ENCODE results near the gene IQGAP1.

Gene IQGAP1

DNA sequence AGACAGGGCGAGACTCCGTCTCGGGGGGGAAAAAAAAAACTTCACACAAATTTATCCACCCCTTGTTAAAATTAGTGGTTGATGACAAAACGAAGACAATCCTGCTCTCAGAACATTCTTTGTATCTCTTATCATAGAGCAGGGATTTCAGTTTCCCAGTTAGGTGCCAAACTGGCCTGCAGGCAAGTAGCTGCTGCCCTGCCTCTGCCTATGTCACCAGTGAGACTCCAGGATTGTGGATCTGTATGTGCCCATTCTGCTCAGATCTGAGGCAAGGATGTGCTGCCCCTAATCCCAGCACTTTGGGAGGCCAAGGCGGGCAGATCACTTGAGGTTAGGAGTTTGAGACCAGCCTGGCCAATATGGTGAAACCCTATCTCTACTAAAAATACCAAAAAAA lies 54.4 kb downstream of the IQGAP1 start:
- FAIRE-seq, result no peak

DNA sequence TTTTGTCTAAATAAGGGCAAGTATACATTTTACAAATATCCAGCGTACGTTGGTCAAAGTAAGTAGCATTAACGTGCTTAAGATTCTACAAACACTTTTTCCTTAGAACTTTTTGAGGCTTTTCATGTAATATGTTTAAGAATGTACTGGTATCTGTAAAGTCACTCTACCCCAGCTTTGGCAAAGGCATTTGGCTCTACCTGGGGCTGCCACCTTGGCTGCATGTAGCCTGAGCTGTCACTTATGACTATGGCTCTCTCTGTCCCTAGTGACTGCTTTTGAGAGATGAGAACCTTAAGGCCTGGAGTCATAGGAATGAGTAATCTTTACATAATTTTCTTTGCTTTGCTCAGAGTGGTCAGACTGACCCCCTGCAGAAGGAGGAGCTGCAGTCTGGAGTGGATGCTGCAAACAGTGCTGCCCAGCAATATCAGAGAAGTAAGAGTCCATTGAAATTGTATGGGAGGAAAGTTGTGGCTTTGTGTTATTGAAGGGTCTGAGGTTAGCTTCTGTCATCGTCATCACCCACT lies 61.2 kb downstream of the IQGAP1 start:
- no peak for FAIRE-seq

DNA sequence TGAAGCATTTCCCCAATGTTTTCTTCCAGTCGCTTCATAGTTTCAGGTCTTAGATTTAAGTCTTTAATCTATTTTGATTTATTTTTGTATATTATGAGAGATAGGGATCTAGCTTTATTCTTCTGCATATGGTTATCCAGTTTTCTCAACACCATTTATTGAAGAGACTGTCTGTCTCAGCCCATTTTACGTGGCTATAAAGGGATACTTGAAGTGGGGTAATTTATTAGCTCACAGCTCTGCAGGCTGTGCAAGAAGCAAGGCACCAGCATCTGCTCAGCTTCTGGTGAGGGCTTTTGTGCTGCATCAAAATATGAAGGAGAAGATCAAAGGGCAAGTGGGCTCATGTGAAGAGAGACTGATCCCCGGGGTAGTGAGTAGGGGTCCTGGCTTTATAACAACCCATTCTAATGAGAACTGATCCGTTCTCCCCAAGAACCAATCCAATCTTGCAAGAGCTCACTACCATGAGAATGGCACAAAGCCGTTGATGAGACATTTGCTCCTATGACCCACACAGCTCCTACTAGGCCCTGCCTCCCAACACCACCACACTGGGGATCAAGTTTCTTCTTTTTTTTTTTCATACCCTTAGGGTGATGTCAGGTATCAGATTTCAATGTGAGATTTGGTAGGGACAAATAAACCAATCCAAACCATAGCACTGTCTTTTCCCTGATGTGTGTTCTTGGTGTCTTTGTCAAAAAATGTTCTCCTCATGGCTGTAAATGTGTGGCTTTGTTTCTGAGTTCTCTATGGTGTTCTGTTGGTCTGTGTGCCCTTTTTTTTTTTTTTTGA lies 63.2 kb downstream of the IQGAP1 start:
- no peak for FAIRE-seq

DNA sequence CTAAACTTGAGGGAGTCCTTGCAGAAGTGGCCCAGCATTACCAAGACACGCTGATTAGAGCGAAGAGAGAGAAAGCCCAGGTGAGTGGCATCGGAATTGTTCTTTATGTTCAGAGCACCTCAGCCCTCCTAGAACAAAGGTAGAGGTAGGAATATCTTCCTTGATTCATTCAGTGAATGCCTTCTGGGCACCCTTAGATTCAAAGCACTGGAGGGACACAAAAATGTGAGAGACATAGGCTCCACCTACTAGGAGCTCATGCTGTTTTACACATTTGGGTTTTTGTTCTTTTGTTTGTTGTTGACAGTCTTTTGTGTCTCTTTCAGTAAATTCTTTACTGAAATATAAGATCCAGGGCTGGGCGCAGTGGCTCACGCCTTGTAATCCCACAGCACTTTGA lies 68.2 kb downstream of the IQGAP1 start:
- FAIRE-seq, result no peak

DNA sequence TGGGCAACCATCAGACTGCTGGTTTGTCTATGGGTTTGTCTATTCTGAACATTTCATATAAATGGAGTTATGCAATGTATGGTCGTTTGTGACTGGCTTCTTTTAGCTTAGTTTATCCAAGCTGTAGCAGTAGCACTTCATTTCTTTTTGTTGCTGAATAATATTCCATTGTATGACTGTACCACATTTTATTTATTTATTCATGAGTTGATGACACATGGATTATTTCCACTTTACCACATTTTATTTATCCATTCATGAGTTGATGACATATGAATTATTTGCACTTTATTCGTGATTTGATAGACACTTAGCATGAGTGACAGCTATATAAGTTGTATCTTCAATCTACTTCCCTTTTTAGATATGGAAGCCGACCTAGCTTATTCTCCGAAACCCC lies 70.0 kb downstream of the IQGAP1 start:
- no peak for FAIRE-seq

DNA sequence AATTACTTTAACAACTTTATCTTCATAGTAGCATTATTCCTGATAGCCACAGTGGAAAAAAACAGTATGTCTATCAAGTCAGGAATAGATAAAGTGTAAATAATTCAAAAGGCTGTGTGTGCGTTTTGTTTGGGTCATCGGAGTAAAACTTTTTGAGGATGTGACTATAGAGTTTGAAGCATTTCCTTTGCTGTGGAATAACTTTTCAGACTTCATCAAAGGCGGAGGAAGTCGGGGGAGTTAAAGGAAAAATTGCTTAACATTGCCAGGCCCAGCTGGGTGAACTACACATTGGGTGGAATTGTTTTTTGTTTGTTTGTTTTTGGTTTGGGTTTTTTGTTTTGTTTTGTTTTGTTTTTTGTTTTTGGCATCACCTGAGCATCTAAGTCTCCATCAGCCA lies 71.3 kb downstream of the IQGAP1 start:
- peak; percentile 74 for FAIRE-seq

DNA sequence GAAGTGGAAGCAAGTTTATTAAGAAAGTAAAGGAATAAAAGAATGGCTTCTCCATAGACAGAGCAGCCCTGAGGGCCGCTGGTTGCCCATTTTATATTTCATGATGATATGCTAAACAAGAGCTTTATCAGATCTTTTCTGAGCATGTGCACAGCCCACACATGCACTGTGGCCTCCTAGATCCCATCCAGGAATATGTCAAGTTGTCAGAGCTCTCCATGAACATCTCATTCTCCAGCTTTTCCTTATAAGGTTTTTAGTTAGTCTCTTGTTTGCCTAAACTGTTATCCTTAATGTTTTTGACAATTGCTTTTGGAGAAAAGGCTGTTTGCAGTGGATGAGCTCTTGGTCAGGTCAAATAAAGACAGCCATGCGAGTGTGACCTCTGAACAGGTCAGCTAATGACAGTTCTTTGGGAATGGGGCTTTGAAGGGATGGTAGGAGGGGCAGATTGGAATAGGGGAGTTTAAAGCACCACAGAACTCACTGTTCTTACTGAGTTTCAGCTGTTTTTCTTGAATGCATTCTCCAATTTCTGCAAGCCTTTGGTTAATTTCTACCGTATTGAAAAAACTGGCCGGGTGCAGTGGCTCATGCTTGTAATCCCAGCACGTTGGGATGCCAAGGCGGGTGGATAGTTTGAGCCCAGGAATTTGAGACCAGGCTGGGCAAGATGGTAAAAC lies 72.2 kb downstream of the IQGAP1 start:
- no peak for FAIRE-seq

DNA sequence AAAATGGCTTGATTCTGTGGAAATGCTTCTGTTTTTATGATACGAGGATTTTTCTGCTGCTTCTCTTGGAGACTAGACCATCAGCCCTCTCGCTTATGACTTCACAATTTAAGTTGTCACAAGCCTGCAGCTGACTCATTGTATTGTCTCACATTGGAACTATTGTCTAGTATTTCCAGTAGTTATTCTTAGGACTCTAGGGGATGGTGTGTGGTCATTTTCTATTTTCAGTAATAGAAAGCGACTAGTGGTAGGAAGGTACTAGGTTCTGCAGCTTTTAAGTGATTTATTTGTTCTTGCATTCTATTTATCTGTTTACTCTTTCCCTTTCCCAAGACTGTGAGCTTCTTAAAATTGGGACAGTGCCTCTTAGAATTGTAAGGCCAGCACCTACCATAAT lies 75.3 kb downstream of the IQGAP1 start:
- FAIRE-seq, result no peak

DNA sequence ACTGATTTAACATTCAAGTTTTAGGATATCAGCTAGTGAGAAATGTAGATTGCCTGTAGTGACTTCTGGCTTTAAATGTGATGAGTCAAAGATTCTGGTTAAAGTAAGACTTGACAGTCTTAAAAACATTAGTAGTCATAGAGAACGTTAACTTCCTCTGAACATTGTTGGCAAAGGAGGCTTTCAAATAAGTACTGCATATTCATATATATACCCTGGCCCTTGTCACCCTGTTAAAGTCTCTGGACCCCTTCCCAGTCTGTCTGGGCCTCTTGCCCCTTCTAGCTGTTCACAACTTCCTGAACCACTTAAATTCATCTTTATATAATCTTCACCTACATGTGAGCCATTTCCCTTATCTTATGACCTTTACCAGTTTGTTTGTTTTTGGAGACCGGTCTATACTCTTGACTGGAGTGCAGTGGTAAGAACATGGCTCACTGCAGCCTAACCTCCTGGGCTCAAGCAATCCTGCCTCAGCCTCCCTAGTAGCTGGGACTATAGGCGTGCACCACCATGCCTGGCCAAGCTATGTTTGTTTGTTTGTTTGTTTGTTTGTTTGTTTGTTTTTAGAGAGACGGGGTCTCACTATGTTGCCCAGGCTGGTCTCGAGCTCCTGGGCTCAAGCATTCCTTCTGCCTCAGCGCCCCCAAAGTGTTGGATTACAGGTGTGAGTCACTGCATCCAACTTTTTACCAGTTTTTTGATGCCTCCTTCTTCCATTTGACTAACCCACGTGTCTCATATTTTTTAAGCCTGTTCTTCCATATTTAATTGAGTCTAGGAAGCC lies 77.3 kb downstream of the IQGAP1 start:
- FAIRE-seq, result no peak

DNA sequence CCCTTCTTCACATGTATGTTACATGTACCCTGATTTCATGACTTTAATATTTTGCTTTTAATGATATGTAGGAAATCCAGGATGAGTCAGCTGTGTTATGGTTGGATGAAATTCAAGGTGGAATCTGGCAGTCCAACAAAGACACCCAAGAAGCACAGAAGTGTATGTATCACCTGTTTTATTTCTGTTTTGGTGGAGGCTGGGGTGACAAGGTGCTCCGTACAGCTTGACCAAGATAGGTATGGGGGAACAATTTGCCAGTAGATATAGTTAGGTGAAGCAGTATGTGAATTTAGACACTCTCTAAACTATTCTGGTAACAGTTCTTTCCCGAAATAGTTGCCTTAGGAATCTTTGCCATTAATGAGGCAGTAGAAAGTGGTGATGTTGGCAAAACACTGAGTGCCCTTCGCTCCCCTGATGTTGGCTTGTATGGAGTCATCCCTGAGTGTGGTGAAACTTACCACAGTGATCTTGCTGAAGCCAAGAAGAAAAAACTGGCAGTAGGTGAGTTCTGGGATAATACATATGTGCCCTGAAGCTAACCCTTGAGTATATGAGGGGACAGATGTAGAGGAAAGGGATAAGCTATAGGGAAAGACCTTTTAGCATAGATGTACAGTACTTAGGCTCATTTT lies 78.0 kb downstream of the IQGAP1 start:
- no peak for FAIRE-seq

DNA sequence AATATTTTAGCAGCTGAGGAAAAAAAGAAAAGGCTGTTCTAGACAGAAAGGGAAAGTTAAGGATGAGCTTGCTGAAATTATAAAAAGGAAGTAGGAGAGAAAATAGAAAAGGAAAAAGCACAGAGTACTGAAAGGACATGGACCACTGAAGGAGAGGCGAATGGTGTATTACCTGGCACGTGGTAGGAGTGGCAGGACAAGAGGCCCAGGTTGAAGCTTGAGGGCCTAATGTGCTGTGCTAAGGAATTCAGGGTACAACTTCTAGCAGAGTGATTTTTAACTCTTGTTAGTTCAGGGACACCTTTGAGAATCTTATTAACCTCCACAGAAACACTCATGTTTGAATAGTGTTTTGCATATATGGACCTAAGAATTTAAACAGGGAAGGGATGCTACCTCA lies 81.7 kb downstream of the IQGAP1 start:
- FAIRE-seq, result no peak

DNA sequence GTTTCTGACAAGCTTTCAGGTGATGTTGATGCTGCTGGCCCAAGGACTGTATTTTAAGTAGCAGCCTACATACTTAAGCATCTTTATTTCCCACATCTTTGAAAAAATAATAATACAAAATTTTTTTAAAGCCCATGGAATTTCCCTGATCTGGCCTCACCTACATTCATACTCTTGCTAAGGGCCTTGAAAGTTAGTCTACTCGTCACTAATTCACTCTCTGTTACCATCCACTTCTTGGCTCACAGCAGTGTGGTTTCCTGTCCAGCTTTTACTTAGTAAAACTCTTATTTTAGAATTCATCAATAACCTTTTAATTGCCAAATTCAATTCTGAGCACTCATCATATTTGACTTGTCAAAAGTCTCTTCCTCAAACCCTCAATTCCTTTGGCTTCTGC lies 82.4 kb downstream of the IQGAP1 start:
- no peak for FAIRE-seq

DNA sequence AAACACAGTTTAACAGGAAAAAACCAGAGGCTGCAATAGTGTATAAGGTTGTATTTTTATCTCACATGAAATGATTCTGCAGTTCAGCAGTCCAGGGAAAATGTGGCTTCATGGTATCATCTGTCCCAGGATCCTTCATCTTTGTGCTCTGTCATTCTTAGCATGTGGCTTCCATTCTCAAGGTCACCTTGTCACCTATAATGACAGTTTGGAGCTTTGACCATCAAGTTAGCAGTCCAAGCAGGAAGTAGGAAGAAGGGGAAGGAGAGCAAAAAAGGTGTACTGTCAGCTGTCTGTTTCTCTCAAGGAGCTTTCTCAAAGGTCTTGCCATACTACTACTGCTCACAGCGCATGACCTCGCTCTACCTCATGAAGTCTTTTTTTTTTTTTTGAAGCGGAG lies 83.1 kb downstream of the IQGAP1 start:
- FAIRE-seq, result no peak

DNA sequence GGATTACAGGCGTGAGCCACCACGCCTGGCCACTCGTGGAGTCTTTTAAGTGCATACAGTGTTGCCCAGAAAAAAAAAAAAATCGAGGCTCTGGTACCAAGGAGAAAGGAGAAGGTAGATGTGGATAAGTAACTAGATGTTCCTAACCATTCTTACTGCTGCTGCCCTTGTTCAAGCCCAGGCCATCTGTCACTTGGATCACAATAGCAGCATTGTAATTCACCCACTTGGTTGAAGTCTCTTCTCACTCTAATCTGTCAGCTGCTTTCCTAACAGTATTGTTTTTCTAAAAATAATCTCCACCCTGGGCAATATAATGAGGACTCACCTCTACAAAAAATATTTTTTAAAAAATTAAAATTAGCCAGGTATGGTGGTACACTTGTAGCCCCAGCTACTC lies 83.7 kb downstream of the IQGAP1 start:
- no peak for FAIRE-seq

DNA sequence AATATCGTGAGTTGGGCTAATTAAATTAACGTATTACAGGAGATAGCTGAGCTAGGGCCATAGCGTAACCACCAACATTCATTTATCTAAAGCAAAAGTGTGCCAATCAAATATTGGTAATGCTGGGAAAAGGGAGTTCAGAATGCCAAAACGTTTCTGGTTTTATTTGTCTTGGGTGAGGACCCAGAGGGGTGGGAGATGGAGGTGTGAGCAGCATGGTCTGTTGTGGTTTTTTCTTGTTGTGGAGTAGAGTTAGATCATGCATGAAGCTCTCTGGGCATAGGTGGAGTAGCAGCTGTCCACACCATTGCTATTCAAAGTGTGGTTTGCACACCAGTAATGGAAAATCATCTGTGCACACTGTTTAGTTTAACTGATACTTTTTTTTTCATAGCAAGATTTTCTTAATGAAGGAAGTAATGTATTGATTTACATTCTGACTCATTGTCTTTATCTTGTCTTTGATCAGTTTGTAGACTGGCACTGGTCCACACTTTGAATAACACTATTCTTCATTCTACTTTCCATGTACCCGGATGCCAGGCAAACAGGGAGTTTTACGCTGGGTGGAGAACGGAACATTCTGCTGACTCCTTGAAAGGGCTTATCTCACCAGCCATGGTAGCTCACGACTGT lies 90.9 kb downstream of the IQGAP1 start:
- FAIRE-seq, result no peak

DNA sequence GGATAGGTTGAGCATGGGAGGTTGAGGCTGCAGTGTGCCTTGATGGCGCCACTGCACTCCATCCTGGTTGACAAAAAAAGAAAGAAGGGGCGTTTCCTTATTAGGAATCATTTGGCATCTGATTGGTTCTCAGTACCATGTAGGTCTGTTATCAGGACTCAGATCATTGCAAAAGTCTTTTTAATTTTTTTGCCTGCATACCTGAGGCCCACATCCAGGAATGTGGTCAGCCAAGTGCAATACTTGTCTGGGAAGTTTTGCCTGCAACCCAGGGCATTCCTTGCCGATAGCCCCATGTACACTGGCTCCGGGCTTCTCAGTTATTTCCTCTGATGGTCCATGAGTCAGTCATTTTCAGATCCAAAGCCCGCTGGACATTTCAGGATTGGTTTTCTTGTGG lies 91.6 kb downstream of the IQGAP1 start:
- FAIRE-seq, result no peak

DNA sequence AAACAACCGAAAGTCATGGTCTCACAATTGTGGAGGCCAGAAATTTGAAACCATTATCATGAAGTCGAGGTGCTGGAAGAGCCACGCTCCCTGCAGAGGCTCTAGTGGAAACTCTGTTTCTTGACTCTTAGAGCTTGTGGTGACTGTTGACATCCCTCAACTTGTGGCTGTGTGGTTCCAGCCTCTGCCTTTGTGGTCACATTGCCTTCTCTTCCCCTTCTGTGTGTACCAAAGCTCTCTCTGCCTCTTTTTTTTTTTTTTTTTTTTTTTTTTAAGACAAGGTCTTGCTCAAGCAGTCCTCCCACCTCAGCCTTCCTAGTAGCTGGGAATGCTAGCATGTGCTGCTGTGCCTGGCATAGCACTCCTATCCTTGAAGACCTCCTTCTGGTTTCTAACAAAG lies 93.0 kb downstream of the IQGAP1 start:
- FAIRE-seq, result no peak

DNA sequence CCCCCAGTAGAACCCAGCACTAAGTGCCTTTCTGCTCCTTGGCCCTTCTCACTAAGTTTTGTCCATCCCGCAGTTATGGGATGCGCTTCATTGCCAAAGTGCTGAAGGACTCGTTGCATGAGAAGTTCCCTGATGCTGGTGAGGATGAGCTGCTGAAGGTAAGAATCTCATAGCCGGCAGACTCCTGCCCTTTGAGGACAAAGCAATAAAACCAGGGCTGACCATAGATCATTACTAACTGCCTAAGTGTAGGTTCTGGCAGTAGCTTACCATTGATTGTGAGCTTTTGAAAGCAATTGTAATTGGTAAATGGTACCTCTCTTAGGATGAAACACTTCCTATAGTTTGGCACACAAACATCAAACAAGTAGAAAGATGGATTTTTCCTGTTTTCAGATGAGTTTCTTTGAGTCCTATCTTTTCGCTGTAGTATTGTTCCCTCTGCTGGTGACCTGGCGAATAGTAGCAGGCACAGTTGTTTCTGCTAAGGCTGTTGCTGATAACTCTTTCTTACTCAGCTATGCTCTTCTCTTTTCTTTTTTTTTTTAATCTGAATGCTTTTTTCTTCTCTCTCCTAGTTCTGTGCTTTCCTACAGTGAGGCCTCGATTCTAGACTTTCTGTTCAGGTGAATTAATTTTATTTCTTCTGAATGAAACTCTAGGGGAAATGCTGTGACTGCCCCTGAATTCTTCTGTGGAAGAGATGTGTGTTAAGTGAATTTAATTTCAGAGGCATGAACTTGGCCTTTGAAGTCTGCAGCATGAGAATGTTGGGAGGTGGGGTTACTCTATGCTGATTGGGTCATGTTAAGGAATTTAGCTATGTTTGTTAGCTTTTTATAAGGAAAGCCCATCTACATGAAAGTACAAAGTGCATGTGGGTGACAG lies 94.3 kb downstream of the IQGAP1 start:
- FAIRE-seq, result peak; percentile 78

DNA sequence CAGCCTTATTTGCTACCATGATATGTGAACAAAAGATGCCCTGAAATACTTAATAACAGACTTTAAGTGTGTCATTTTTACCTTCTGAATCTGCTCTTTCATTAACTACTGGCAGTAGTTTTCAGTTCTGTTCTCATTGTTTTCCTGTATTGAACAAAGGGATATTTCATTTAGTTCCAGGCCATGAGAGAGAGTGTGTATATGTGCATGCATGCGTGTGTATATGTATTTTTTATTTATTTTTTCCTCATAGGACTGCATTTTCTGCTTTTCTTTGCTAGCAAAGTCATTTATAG lies 94.9 kb downstream of the IQGAP1 start:
- no peak for FAIRE-seq

DNA sequence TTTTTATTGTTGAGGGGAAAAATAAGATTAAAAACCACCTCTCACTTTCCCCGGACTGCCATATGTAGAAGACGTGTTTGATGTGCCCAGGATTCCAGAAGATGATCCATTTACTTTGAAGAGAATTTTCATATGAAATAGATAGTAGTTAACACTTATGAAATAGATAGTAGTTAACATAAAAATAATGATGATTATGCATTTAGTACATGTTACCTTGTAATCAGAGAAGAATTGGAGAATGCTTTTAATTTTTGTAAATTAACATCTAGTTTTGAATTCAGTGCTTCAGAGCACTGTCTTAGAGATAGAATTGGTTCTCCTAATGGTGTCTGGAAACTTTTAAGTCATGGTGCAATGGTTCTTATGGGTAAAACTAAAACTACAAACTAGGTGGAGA lies 95.6 kb downstream of the IQGAP1 start:
- no peak for FAIRE-seq

DNA sequence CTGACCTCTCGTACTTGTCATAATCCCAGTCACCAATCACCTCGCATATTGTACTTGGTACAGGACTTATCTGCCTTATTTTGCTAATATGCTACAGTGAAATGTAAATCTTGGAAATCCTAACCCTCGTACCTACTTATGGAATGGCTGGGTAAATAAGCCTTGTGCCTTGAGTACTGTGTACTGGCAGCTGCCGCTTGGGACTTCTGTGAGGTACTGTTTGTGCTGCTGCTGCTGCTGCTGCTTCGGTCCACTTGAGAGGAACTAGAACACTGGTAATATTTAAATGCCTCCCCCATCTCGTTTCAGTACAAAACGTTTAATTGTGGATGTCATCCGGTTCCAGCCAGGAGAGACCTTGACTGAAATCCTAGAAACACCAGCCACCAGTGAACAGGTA lies 99.1 kb downstream of the IQGAP1 start:
- no peak for FAIRE-seq

DNA sequence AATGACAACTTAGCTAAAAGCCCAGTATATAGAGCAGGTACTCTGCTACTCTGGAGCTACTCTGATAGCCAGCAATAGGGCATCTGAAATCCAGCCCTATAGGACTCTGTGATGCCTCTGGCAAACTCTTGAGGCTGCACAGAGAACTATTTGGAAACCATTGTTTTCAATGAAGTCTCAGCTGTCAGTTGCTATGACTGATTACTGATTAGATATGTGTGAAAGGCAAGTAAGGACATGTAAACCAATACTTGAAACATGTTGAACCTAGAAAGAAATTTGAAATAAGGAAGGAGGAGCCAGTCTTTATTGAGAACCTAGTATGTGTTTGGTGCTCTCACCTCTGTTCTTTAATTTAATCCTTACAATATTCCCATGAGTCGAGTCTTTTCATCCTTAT lies 101.5 kb downstream of the IQGAP1 start:
- FAIRE-seq, result no peak

Data from endometrium (tissue), 2 donors.